Peyer's patch (tissue), 4 donors: Measurements from ENCODE around the gene MACROH2A1. TPM values are rescaled to one million over a fixed set of nuclear protein-coding genes. Genes with fewer than 3 reads are reported as not detected.

ENCODE experiments used
- DNase-seq, 3 donors: peaks; one replicate each; pipeline ENCODE4 v3.0.0-alpha.2; 2017 to 2019
- H3K27ac ChIP-seq, 4 donors: fragments of 200-600 bp; sonication (generic); one replicate each; pipeline ENCODE4 v1.5.1; 2016 to 2019
- H3K27me3 ChIP-seq, 2 donors: fragments of 200-600 bp; sonication (generic); one replicate each; pipeline ENCODE4 v1.5.1; 2019
- H3K36me3 ChIP-seq, 3 donors: fragments of 200-600 bp; sonication (generic); one replicate each; pipeline ENCODE4 v1.5.1; 2016 to 2019
- H3K4me1 ChIP-seq, 4 donors: fragments of 200-600 bp; sonication (generic); one replicate each; pipeline ENCODE4 v1.5.1; 2016 to 2019
- H3K4me3 ChIP-seq, 4 donors: fragments of 200-600 bp; sonication (generic); 1 replicate in 3 of 4; 2 replicates in 1 of 4; pipeline ENCODE4 v1.5.1; 2016 to 2019; ENCODE audit warnings: mild to moderate bottlenecking in 1 of 4
- H3K9me3 ChIP-seq, 4 donors: fragments of 200-600 bp; sonication (generic); one replicate each; pipeline ENCODE4 v1.5.1; 2016 to 2019; ENCODE audit warnings: mild to moderate bottlenecking in 1 of 4
- POLR2A ChIP-seq, 2 donors: fragments of 450-650 bp; IDR thresholded peaks; one replicate each; pipeline ENCODE4 v1.5.1; 2017; ENCODE audit warnings: antibody characterized with exemption in 2 of 2, mild to moderate bottlenecking in 2 of 2, moderate library complexity in 2 of 2
- total RNA-seq, 4 donors: library from RNA; depleted of rRNA; stranded (reverse); fragments of >200 nt; gene quantifications; one replicate each; pipeline ENCODE4 v1.1.0, GENCODE V29; 2016
- TF ChIP-seq, protein P1 (sequence below), 6 experiments: fragments of 450-650 bp in 4 of 6; fragments of 200-600 bp in 2 of 6; sonication (generic) in 1 of 6; IDR thresholded peaks; one replicate each; pipeline ENCODE4 v1.5.1; 2017 to 2019; ENCODE audit warnings: antibody characterized with exemption in 6 of 6, mild to moderate bottlenecking in 3 of 6, moderate library complexity in 1 of 6

MACROH2A1 gene
- total RNA-seq, 4 donors from 2014 or later = 407 to 489 (median 431) TPM

DNA sequence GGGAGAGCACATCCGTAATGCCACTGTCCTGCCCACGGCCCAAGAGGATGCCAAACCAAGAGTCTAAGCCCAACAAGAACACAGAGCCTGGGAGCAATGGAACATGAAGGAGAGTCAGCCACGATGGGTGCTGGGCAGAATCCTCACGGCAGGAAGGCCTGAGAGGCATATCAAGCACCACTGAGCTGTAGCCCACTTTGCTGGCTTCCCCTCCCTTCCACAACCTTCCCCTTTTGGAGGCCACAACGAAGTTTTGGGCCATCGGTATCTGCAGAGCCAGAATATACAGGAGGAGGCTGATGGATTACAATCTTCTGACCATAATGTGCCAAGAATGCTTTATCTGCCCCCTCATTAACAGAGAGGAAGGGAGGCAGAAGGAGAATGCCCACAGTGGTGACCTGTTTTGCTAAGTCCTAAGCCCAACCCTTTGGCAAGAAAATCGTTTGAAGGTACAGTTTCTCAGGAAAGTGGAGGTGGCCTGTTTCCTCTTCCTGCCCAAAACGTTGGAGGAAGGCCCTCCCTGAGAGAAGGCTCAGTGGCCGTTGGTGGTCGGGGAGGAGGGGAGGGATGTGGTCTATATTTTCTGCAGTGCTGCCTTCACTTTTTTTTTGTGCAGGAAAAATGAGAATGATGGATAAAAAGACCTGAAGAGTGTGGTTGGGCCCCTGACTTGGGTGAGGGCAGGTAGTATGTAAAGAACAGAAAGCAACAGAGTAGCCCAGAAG lies 26.2 kb downstream of the MACROH2A1 start:
- no peak for DNase-seq
- Histone ChIP-seq H3K27me3 (no peaks in the 10 kb centered on the region), H3K27ac (peak overlapping the region in 1 of 4 donors; percentile 25), H3K36me3 (peaks cover 0 to 59% (median 0%) of the 10 kb centered on the region in 3 donors), H3K9me3 (no peaks in the 10 kb centered on the region), H3K4me3 (no peak overlapping the region), H3K4me1 (peaks cover 0 to 10% (median 0%) of the 10 kb centered on the region in 4 donors)
- TF ChIP-seq POLR2A (IDR thresholded peaks at IDR 0.05) = no peak
- TF ChIP-seq, protein P1, sequence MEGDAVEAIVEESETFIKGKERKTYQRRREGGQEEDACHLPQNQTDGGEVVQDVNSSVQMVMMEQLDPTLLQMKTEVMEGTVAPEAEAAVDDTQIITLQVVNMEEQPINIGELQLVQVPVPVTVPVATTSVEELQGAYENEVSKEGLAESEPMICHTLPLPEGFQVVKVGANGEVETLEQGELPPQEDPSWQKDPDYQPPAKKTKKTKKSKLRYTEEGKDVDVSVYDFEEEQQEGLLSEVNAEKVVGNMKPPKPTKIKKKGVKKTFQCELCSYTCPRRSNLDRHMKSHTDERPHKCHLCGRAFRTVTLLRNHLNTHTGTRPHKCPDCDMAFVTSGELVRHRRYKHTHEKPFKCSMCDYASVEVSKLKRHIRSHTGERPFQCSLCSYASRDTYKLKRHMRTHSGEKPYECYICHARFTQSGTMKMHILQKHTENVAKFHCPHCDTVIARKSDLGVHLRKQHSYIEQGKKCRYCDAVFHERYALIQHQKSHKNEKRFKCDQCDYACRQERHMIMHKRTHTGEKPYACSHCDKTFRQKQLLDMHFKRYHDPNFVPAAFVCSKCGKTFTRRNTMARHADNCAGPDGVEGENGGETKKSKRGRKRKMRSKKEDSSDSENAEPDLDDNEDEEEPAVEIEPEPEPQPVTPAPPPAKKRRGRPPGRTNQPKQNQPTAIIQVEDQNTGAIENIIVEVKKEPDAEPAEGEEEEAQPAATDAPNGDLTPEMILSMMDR (IDR thresholded peaks at IDR 0.05) = no peak

DNA sequence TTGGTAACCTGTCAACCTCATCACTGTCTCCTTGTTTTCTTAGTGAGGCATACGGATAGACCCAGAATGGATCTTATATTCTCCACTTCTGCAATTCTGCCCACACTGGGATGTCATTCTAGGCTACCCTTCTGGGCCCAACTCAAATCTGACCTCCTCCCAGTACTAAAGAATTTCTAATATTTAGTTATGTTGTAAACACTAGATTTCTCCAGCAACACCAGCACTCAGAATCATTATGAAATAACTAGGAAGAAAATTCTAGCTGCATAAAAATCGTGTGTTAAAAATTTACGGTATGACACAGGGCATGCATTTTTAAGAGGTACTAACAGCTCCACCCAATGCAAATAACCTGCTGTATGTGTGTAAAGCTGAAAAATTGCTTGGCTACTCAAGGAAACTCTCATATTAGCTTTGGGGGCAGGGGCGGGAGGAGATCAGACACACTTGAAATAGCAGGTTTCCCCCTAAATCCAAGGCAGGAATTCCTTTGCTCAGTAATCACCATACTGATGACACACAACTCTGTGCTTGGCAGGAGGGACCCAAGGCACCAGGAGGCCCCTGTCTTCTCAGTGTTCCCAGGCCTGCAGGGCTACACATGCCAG lies 27.3 kb downstream of the MACROH2A1 start:
- no peak overlapping the region for H3K4me3 ChIP-seq
- H3K27me3 ChIP-seq = no peaks in the 10 kb centered on the region
- H3K27ac ChIP-seq = peak overlapping the region in 1 of 4 donors; percentile 25
- H3K9me3 ChIP-seq = no peaks in the 10 kb centered on the region
- TF ChIP-seq, protein P1 (IDR thresholded peaks at IDR 0.05) = no peak
- TF ChIP-seq POLR2A (IDR thresholded peaks at IDR 0.05) = no peak
- DNase-seq = no peak
- H3K4me1 ChIP-seq = peaks cover 0 to 1% (median 0%) of the 10 kb centered on the region in 4 donors
- H3K36me3 ChIP-seq = peaks cover 0 to 55% (median 0%) of the 10 kb centered on the region in 3 donors

DNA sequence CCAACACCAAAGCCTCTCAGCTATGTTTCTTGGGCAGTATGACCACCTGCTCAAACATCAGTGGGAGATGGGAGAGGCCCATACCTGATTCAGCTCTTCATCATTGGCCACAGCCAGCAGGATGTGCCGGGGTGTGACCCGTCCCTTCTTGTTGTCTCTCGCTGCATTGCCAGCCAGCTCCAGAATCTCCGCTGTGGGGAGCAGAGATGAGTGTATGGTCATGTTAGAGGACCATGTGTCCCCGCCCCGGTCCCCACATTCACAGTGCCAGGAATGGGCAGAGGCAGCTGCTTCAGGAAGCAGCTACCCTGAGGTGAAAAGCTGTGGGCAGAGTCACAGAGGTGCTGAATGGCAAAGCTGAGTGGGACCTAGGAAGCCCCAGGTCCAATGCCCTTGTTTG lies 29.1 kb downstream of the MACROH2A1 start:
- no peak overlapping the region for H3K4me3 ChIP-seq
- TF ChIP-seq, protein P1 (IDR thresholded peaks at IDR 0.05) = no peak
- no peak for TF ChIP-seq POLR2A (IDR thresholded peaks at IDR 0.05)

DNA sequence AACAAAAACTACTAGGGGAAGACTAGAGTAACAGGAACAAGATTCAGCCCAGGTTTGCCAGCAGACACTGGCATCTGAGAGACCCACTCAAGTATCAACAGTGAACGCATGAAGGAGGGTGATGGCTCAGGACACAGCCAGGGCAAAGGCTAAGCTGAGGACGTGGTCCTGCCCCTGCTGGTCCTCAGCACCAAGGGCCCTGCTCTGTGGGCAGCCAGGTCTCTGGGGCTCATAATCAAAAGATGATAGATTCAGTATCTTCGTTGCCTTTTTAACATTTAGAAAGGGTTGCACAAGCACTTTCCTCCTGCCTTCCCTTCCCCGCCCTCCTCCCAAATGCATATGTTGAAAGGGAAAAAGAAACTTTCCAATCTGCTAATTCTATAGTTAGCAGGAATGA lies 31.5 kb downstream of the MACROH2A1 start:
- Histone ChIP-seq H3K4me1 (peaks cover 0 to 27% (median 2%) of the 10 kb centered on the region in 4 donors), H3K36me3 (peaks cover 0 to 40% (median 0%) of the 10 kb centered on the region in 3 donors), H3K27me3 (no peaks in the 10 kb centered on the region), H3K9me3 (no peaks in the 10 kb centered on the region), H3K4me3 (no peak overlapping the region), H3K27ac (no peak overlapping the region)
- TF ChIP-seq, protein P1 (IDR thresholded peaks at IDR 0.05) = no peak
- no peak for TF ChIP-seq POLR2A (IDR thresholded peaks at IDR 0.05)
- DNase-seq = no peak

More for the DNA sequence above, 29.1 kb downstream of the MACROH2A1 start:
- peaks cover 0 to 53% (median 0%) of the 10 kb centered on the region in 3 donors for H3K36me3 ChIP-seq
- H3K27ac ChIP-seq = no peak overlapping the region
- peaks cover 0 to 18% (median 0%) of the 10 kb centered on the region in 4 donors for H3K4me1 ChIP-seq
- no peaks in the 10 kb centered on the region for H3K9me3 ChIP-seq
- no peaks in the 10 kb centered on the region for H3K27me3 ChIP-seq
- no peak for DNase-seq

DNA sequence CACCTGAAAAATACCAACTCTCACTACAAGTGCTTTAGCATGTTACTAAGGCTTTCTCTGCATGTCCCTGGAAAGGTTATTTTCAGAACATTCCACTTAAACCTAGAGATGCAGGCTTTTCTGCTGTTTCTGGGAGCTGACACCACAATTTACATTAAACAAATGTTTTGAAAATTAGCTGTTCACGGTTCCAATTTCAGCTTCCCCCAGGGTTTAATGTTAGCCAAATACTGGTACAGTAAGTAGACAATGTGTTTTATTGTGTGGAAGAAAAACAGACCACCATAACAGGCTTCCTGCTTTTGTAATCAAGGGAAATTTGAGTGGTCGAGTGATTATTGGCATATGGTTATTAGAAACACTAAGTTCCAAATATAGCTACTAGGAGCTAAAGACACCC lies 32.0 kb downstream of the MACROH2A1 start:
- DNase-seq = no peak
- Histone ChIP-seq H3K27me3 (no peaks in the 10 kb centered on the region), H3K36me3 (peaks cover 0 to 40% (median 0%) of the 10 kb centered on the region in 3 donors), H3K27ac (no peak overlapping the region), H3K4me1 (peaks cover 0 to 27% (median 2%) of the 10 kb centered on the region in 4 donors), H3K9me3 (no peaks in the 10 kb centered on the region), H3K4me3 (no peak overlapping the region)
- TF ChIP-seq, protein P1 (IDR thresholded peaks at IDR 0.05) = no peak
- no peak for TF ChIP-seq POLR2A (IDR thresholded peaks at IDR 0.05)
